Mucosa of descending colon (tissue), 3 donors: ENCODE measurements around the gene MLPH. TPM values are rescaled to one million over a fixed set of nuclear protein-coding genes. Genes with fewer than 3 reads are reported as not detected.

Experiments
- ATAC-seq: fragments of 200-7000 bp; cut with Tn5 transposase; one replicate; pipeline ENCODE4 v1.9.1; 2020; ENCODE audit warnings: mild to moderate bottlenecking, moderate library complexity
- DNase-seq, 3 donors: peaks; one replicate each; pipeline ENCODE4 v3.0.0-alpha.2; 2020
- H3K36me3 ChIP-seq: fragments of 200-600 bp; one replicate; pipeline ENCODE4 v1.8.0; 2021; ENCODE audit warnings: low read depth, mild to moderate bottlenecking
- H3K4me1 ChIP-seq: fragments of 200-600 bp; one replicate; pipeline ENCODE4 v1.8.0; 2021; ENCODE audit warnings: low read depth, mild to moderate bottlenecking
- H3K4me3 ChIP-seq: fragments of 200-600 bp; one replicate; pipeline ENCODE4 v1.8.0; 2021; ENCODE audit warnings: mild to moderate bottlenecking
- H3K9me3 ChIP-seq: fragments of 200-600 bp; one replicate; pipeline ENCODE4 v1.8.0; 2021; ENCODE audit warnings: mild to moderate bottlenecking
- CTCF ChIP-seq: fragments of 200-600 bp; IDR thresholded peaks from one replicate; pipeline ENCODE4 v1.8.0; 2022; ENCODE audit warnings: antibody characterized with exemption, mild to moderate bottlenecking
- intact Hi-C, 2 donors: fragments of 100-400 bp; cut with DNase I in 1 of 2; cut with micrococcal nuclease in 1 of 2; formaldehyde crosslinking; loops; one replicate each; pipeline versions ENCODE4 v1.11.0 to v1.11.1; 2022; cut with DNase I, micrococcal nuclease
- total RNA-seq, 3 donors: library from RNA; stranded (reverse); fragmentation: NEBNext Ultra II Directional in 2 of 3; extraction: Animal tissue kit (Norgen Biotek cat#: 25700) in 2 of 3; gene quantifications; one replicate each; pipeline versions ENCODE4 v1.2.1 to v1.2.4, GENCODE V29; 2021 to 2023
- donor health status: DM: no; HTN: no; CAD: no; lungs with moderate emphysema.
- donor health status: DM: no; HTN: no; CAD: no.
- donor health status: DM: no; HTN: yes; CAD: no.

The MLPH gene
- total RNA-seq, 3 donors from 2014 or later: 46.8 to 133 (median 121) TPM

- intact Hi-C loops: no loop called here
- DNase-seq (no peak), ATAC-seq (no peak)
- Histone ChIP-seq H3K4me3 (no peak overlapping the region), H3K4me1 (peaks cover 37% of the 10 kb centered on the region), H3K9me3 (no peaks in the 10 kb centered on the region), H3K36me3 (no peaks in the 10 kb centered on the region)
- TF ChIP-seq CTCF: no peak
Measured at GRCh38 chr2:237485844-237486243, 1.2 kb upstream of the MLPH start.

DNA sequence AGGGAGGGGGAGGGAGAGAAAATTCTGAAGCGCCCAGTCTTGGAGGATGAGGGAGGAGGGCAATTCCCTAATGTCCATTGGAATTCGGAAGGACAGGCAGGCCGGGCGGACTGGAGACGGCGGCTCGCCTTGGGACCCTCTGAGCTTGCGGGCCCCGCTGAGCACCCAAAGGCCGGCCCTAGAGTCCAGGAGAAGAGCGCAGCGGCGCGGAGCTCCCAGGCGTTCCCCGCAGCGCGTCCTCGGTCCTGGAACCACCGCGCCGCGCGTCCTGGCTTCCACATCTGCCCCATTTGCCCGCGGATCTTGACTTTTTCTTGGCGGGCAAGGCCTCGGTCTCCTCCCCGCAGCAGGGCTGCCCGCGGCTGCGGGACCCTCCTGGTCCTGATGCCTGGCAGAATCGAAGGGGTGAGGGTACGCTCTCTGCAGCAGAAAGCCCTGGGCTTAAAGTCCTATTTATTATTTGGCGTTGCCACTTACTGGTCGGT, 675 bp upstream of the MLPH start:
- intact Hi-C loops: no loop called here
- H3K36me3 ChIP-seq: no peaks in the 10 kb centered on the region
- peaks cover 37% of the 10 kb centered on the region for H3K4me1 ChIP-seq
- peaks cover 3% of the 10 kb centered on the region for H3K9me3 ChIP-seq
- no peak overlapping the region for H3K4me3 ChIP-seq
- TF ChIP-seq CTCF: no peak
- ATAC-seq: no peak
- DNase-seq: no peak

GRCh38 chr2:237487496-237487895, 445 bp downstream of the MLPH start:
- DNase-seq: peak in 1 of 3 donors; percentile 40
- no peak for TF ChIP-seq CTCF
- H3K4me3 ChIP-seq: no peak overlapping the region
- ATAC-seq: no peak
- H3K9me3 ChIP-seq: peaks cover 10% of the 10 kb centered on the region
- peaks cover 37% of the 10 kb centered on the region for H3K4me1 ChIP-seq
- intact Hi-C loops: no loop called here
- H3K36me3 ChIP-seq: no peaks in the 10 kb centered on the region

DNA sequence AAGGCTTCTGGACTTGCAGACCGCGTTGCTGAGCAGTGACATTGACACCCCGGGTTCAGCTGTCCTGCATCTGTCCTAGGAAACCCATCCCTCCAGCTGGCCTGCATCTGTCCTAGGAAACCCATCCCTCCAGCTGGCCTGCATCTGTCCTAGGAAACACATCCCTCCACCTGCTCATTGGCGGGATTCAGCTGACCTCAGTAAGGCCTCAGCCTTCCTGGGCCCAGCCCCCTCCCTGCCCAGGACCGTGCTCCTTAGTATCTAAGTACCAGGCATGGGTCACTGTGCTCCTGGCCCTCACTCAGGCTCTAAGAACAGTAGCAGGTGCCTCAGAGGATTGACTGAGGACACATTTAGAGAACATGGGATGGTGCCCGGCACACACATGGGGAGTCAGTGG, 1.2 kb downstream of the MLPH start:
- Histone ChIP-seq H3K9me3 (peaks cover 10% of the 10 kb centered on the region), H3K4me3 (no peak overlapping the region), H3K4me1 (peaks cover 30% of the 10 kb centered on the region), H3K36me3 (no peaks in the 10 kb centered on the region)
- intact Hi-C loops: no loop called here
- TF ChIP-seq CTCF: no peak
- ATAC-seq: no peak
- peak in 1 of 3 donors; percentile 47 for DNase-seq

GRCh38 chr2:237488901-237489860, 2.1 kb downstream of the MLPH start:
- Histone ChIP-seq H3K9me3 (peaks cover 10% of the 10 kb centered on the region), H3K4me1 (peaks cover 28% of the 10 kb centered on the region), H3K4me3 (no peak overlapping the region), H3K36me3 (no peaks in the 10 kb centered on the region)
- intact Hi-C loops: no loop called here
- DNase-seq (peak in 2 of 3 donors; percentile 61 to 85), ATAC-seq (peak; percentile 86)
- no peak for TF ChIP-seq CTCF
